ENCODE measurements around the gene SLC10A3. TPM values are rescaled to one million over a fixed set of nuclear protein-coding genes. Genes with fewer than 3 reads are reported as not detected.

The SLC10A3 gene
- total and polyA plus RNA-seq, 2 of the 13 experiments (the other 11 are each of a cell fraction or from before 2014, with no cell fraction given) = 10.1 to 11.5 TPM

- TF ChIP-seq SOX6 (IDR thresholded peaks at IDR 0.05) (no peak), SOX6 (CRISPR knock-in tag; IDR thresholded peaks at IDR 0.05) (no peak), MEIS1 (CRISPR knock-in tag; IDR thresholded peaks at IDR 0.05; ENCODE audit: borderline replicate concordance) (no peak), TFE3 (CRISPR knock-in tag; IDR thresholded peaks at IDR 0.05) (no peak), TFDP2 (CRISPR knock-in tag; IDR thresholded peaks at IDR 0.05) (peak; percentile 97), ZBTB38 (CRISPR knock-in tag; IDR thresholded peaks at IDR 0.05) (peak; percentile 67; the same call in 1 of the 2 replicates), BHLHE40 (IDR thresholded peaks at IDR 0.05; ENCODE audit: low read length) (no peak), ZNF660 (CRISPR knock-in tag; IDR thresholded peaks at IDR 0.05; ENCODE audit: borderline replicate concordance, low read depth) (no peak), ZC3H13 (CRISPR knock-in tag; IDR thresholded peaks at IDR 0.05) (no peak), MLLT10 (CRISPR knock-in tag; IDR thresholded peaks at IDR 0.05) (no peak), ZNF713 (CRISPR knock-in tag; IDR thresholded peaks at IDR 0.05) (no peak), ZNF205 (CRISPR knock-in tag; IDR thresholded peaks at IDR 0.05) (no peak), ZNF678 (CRISPR knock-in tag; IDR thresholded peaks at IDR 0.05) (no peak), ZNF557 (CRISPR knock-in tag; IDR thresholded peaks at IDR 0.05) (no peak), ARID2 (CRISPR knock-in tag; IDR thresholded peaks at IDR 0.05; ENCODE audit: borderline replicate concordance) (no peak), PRMT3 (CRISPR knock-in tag; IDR thresholded peaks at IDR 0.05; ENCODE audit: borderline replicate concordance, low read depth) (no peak), ZNF326 (CRISPR knock-in tag; IDR thresholded peaks at IDR 0.05; ENCODE audit: borderline replicate concordance) (no peak), ZNF556 (CRISPR knock-in tag; IDR thresholded peaks at IDR 0.05; ENCODE audit: borderline replicate concordance) (no peak), HNRNPLL (IDR thresholded peaks at IDR 0.05; ENCODE audit: low read depth, low read length, poor library complexity, severe bottlenecking) (peak; percentile 59), ZNF333 (CRISPR knock-in tag; IDR thresholded peaks at IDR 0.05; ENCODE audit: borderline replicate concordance) (no peak), NR2F6 (IDR thresholded peaks at IDR 0.05) (no peak), NR2F6 (CRISPR knock-in tag; IDR thresholded peaks at IDR 0.05) (no peak), ZBTB33 (CRISPR knock-in tag; IDR thresholded peaks at IDR 0.05) (peak; percentile 59), ZNF547 (CRISPR knock-in tag; IDR thresholded peaks at IDR 0.05) (0 out of 2 replicates have a peak, but pooled peaks have one; percentile 74)
These were observed 11.5 kb downstream of the SLC10A3 start, which contains the start of gene LAGE3 (continued) for GRCh38 chrX:154478728-154479622.

Measured in HepG2 (cell line).